OCI-LY3 (cell line): ENCODE measurements around the gene CDKL2.

Source experiments
- EZH2phosphoT487 ChIP-seq: fragments of 200-600 bp; shearing (Covaris generic); IDR thresholded peaks from 2 replicates; pipeline ENCODE4 v1.6.1; 2018; ENCODE audit warnings: antibody characterized with exemption, mixed run types, low read depth
- TF ChIP-seq, protein P1 (sequence below): fragments of 200-600, 300-600 bp; sonication (generic); IDR thresholded peaks from 2 replicates; pipeline ENCODE4 v1.5.1; 2014; ENCODE audit warnings: antibody characterized with exemption, low read length, low read depth

DNA sequence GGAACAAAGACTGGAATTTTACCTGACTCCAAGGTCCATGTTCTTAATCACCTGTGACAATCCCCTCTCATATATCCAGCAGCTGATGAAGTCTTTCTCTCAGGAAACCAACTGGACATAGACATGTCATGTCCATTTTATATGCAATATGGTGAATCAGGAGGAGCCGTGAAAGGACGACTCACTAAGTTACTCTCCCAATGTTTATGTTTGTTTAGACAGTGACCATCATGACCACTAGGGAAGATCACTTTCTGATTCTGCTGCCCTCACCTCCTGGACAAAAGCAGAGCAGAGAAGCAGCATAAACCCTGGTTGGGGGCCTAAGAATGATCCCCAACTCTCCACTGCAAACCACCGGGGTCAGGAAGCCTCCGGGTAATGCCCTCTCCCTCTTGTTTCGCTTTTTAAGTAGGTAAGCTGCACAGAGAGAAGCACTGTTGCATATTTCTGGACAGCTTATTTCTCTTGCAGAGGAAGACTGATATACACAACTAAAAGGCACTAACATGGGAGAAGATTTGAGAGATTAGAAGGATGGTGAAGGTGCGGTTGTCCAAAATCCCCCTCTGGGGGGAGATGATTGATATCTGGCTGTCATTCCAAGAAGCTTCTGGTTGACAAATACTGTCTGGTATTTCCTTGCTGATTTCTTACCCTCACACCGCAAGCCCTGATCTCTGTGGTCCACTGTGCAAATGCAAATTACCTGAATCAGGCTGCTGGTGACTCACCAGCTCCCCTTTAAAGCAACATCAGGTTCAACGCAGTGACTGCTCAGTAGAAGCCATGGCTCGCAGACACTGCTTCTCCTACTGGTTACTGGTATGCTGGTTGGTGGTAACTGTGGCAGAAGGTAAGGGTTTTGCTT, 74.8 kb downstream of the CDKL2 start, which contains the start of gene ODAPH:
- TF ChIP-seq, protein P1, sequence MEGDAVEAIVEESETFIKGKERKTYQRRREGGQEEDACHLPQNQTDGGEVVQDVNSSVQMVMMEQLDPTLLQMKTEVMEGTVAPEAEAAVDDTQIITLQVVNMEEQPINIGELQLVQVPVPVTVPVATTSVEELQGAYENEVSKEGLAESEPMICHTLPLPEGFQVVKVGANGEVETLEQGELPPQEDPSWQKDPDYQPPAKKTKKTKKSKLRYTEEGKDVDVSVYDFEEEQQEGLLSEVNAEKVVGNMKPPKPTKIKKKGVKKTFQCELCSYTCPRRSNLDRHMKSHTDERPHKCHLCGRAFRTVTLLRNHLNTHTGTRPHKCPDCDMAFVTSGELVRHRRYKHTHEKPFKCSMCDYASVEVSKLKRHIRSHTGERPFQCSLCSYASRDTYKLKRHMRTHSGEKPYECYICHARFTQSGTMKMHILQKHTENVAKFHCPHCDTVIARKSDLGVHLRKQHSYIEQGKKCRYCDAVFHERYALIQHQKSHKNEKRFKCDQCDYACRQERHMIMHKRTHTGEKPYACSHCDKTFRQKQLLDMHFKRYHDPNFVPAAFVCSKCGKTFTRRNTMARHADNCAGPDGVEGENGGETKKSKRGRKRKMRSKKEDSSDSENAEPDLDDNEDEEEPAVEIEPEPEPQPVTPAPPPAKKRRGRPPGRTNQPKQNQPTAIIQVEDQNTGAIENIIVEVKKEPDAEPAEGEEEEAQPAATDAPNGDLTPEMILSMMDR = no peak
- no peak for TF ChIP-seq EZH2phosphoT487
